Keratinocyte (primary cell): ENCODE measurements around the gene HIVEP1. TPM values are rescaled to one million over a fixed set of nuclear protein-coding genes. Genes with fewer than 3 reads are reported as not detected.

Source experiments
- DNase-seq: peaks from one replicate; pipeline ENCODE4 v3.0.0-alpha.2; 2011; ENCODE audit warnings: low read depth, missing footprints, low spot score
- FAIRE-seq: peaks from 2 replicates; lab custom pipeline; 2011; peaks lifted over from hg19 to GRCh38; lab: Jason Lieb, UNC
- H2AFZ ChIP-seq: 2 replicates; pipeline ENCODE4 v1.6.0; 2012; ENCODE audit warnings: low read length, control low read depth, inconsistent platforms; ENCODE audit not compliant: control insufficient read depth
- H3K27ac ChIP-seq: 2 replicates; pipeline ENCODE4 v1.5.1; 2011; ENCODE audit warnings: low read length; ENCODE audit not compliant: control insufficient read depth, insufficient read depth
- H3K27me3 ChIP-seq: 3 replicates; pipeline ENCODE4 v1.6.0; 2011; ENCODE audit warnings: low read length; ENCODE audit not compliant: control insufficient read depth, insufficient read depth; ENCODE audit errors: extremely low read depth
- H3K36me3 ChIP-seq, 2 experiments: 2 replicates in 1 of 2; 3 replicates in 1 of 2; pipeline ENCODE4 v1.5.1; 2011; ENCODE audit warnings: low read length in 2 of 2, mild to moderate bottlenecking in 1 of 2; ENCODE audit not compliant: control insufficient read depth in 2 of 2, insufficient read depth in 2 of 2; ENCODE audit errors: extremely low read depth in 1 of 2
- H3K4me1 ChIP-seq: 3 replicates; pipeline ENCODE4 v1.5.1; 2011; ENCODE audit warnings: low read length; ENCODE audit not compliant: control insufficient read depth, insufficient read depth; ENCODE audit errors: extremely low read depth
- H3K4me2 ChIP-seq: 3 replicates; pipeline ENCODE4 v1.6.0; 2011; ENCODE audit warnings: low read depth, low read length; ENCODE audit not compliant: control insufficient read depth, insufficient read depth; ENCODE audit errors: extremely low read depth
- H3K4me3 ChIP-seq, 3 experiments: fragments of 200-600 bp in 1 of 3; sonication (generic) in 1 of 3; 2 replicates in 2 of 3; 3 replicates in 1 of 3; pipeline ENCODE4 v1.5.1; 2011 to 2016; ENCODE audit warnings: low read length in 3 of 3, mild to moderate bottlenecking in 3 of 3, control low read depth in 2 of 3, inconsistent platforms in 1 of 3, low read depth in 1 of 3, mixed read lengths in 1 of 3, mixed run types in 1 of 3, moderate library complexity in 1 of 3; ENCODE audit not compliant: control insufficient read depth in 2 of 3, insufficient read depth in 2 of 3; ENCODE audit errors: extremely low read depth in 1 of 3
- H3K79me2 ChIP-seq: 2 replicates; pipeline ENCODE4 v1.6.0; 2012; ENCODE audit warnings: low read length; ENCODE audit not compliant: control insufficient read depth, insufficient read depth
- H3K9ac ChIP-seq: 3 replicates; pipeline ENCODE4 v1.6.0; 2011; ENCODE audit warnings: low read length; ENCODE audit not compliant: control insufficient read depth, insufficient read depth; ENCODE audit errors: extremely low read depth
- H3K9me1 ChIP-seq: 3 replicates; pipeline ENCODE4 v1.6.0; 2011; ENCODE audit warnings: low read length; ENCODE audit not compliant: control insufficient read depth, insufficient read depth; ENCODE audit errors: extremely low read depth
- H3K9me3 ChIP-seq: 2 replicates; pipeline ENCODE4 v1.5.1; 2012; ENCODE audit warnings: low read depth, low read length; ENCODE audit not compliant: control insufficient read depth
- H4K20me1 ChIP-seq: 3 replicates; pipeline ENCODE4 v1.6.0; 2011; ENCODE audit warnings: low read length; ENCODE audit not compliant: control insufficient read depth, insufficient read depth; ENCODE audit errors: extremely low read depth
- EZH2 ChIP-seq: IDR thresholded peaks from one replicate; pipeline ENCODE4 v1.6.1; 2012; ENCODE audit warnings: inconsistent platforms, mild to moderate bottlenecking, low read length, moderate library complexity
- dilution Hi-C: fragments of 300-500 bp; cut with MboI; formaldehyde crosslinking; loops from one replicate; pipeline ENCODE4 v1.7.0; 2020; ENCODE audit warnings: low sequenced_read_pairs; ENCODE audit not compliant: extremely low pct_ligation_motif_present
- polyA plus RNA-seq, 5 experiments: library from polyadenylated mRNA; depleted of rRNA in 3 of 5; stranded (reverse) in 3 of 5; stranded (forward) in 1 of 5; unstranded in 1 of 5; fragments of >200 nt; gene quantifications; 1 replicate in 1 of 5; 2 replicates in 3 of 5; 3 replicates in 1 of 5; pipeline versions ENCODE4 v1.2.1 to v1.2.3, GENCODE V29; 2011 to 2012; ENCODE audit warnings: missing spikeins in 2 of 5, low read depth in 1 of 5, low replicate concordance in 1 of 5
- TF ChIP-seq, protein P1 (sequence below), 3 experiments: IDR thresholded peaks in 1 of 3; conservative IDR thresholded peaks in 1 of 3; optimal IDR thresholded peaks in 1 of 3; 2 replicates in 2 of 3; 3 replicates in 1 of 3; pipeline versions ENCODE3 to v1.5.1; 2011; ENCODE audit warnings: low read length in 3 of 3, mild to moderate bottlenecking in 3 of 3, moderate library complexity in 2 of 3, control low read depth in 1 of 3, inconsistent platforms in 1 of 3; ENCODE audit not compliant: insufficient read depth in 2 of 3; ENCODE audit errors: extremely low read depth in 1 of 3

HIVEP1 gene
- polyA plus RNA-seq, 1 donor (not counting 4 experiments of a cell fraction or from before 2014, with no cell fraction given) = 13.7 TPM

DNA sequence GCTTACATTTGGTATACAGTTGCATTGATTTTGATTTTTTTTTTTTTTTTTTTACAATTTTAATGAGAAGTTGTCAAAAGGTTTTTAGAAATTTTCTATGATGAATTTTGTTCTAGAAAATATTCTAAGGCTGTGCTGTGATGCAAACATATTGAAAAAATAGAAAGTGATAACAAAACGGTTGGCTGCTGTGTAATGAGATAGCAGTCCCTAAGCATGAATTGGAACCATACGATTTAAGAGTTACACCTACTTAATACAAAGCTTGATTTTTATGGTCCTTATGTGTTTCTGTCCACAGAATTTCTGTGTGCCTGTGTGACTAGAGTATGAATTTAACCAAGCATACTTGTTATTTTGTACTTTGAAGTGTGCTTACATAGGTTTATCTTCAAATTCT, 12.1 kb downstream of the HIVEP1 start:
- Histone ChIP-seq H3K4me1 (peaks cover 27% of the 10 kb centered on the region), H3K27me3 (no peaks in the 10 kb centered on the region), H3K9me1 (no peaks in the 10 kb centered on the region), H3K27ac (no peak overlapping the region), H3K36me3 (peaks cover 5 to 20% of the 10 kb centered on the region in 2 experiments), H3K79me2 (peaks cover 71% of the 10 kb centered on the region), H3K4me2 (no peak overlapping the region), H2AFZ (no peak overlapping the region), H3K4me3 (no peak overlapping the region), H3K9ac (no peak overlapping the region), H3K9me3 (no peaks in the 10 kb centered on the region), H4K20me1 (no peaks in the 10 kb centered on the region)
- dilution Hi-C loops = no loop called here
- TF ChIP-seq, protein P1, sequence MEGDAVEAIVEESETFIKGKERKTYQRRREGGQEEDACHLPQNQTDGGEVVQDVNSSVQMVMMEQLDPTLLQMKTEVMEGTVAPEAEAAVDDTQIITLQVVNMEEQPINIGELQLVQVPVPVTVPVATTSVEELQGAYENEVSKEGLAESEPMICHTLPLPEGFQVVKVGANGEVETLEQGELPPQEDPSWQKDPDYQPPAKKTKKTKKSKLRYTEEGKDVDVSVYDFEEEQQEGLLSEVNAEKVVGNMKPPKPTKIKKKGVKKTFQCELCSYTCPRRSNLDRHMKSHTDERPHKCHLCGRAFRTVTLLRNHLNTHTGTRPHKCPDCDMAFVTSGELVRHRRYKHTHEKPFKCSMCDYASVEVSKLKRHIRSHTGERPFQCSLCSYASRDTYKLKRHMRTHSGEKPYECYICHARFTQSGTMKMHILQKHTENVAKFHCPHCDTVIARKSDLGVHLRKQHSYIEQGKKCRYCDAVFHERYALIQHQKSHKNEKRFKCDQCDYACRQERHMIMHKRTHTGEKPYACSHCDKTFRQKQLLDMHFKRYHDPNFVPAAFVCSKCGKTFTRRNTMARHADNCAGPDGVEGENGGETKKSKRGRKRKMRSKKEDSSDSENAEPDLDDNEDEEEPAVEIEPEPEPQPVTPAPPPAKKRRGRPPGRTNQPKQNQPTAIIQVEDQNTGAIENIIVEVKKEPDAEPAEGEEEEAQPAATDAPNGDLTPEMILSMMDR (optimal IDR thresholded peaks at IDR 0.05 in 1 of 3, IDR thresholded peaks at IDR 0.05 in 1 of 3, conservative IDR thresholded peaks at IDR 0.05 in 1 of 3; ENCODE audit: extremely low read depth in 1 of 3, insufficient read depth in 2 of 3, low read length in 3 of 3) = no peak
- TF ChIP-seq EZH2 = no peak
- FAIRE-seq (no peak), DNase-seq (no peak)

DNA sequence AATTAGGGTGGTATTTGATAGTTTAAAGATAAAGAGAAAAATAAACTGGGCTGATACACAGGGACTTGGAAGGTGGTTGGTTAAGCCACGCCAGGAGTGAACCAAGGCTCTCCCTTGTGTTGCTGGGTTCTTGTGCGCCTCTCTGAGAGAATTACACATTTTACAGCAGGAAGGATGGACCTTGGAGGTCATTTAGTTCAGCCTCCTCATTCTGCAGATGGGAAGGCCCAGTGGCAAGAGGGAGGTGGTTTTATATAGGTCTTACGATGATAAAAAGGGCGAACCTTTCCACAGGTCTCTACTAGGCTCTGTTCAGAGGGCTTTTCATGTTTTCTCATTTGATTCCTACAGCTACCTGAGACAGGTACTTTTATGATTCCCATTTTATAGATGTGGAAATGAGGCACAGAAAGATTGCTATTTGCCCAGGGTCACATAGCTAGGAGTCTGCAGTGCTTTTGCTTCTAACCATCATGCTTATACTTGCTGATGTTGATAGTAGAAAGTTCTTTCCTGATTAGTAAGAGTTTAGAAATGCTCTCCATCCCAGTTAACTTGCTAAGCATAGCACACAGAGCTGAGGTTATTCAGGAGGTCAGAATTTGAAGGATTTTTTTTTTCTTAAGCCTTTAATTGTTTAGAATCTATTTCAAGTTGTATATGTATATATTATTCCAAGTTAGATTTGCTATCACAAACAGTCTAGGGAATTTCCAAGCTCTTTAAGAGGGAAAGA, 12.8 kb downstream of the HIVEP1 start:
- dilution Hi-C loops = no loop called here
- Histone ChIP-seq H3K4me3 (no peak overlapping the region), H4K20me1 (no peaks in the 10 kb centered on the region), H3K27ac (no peak overlapping the region), H3K79me2 (peaks cover 68% of the 10 kb centered on the region), H3K4me1 (peaks cover 27% of the 10 kb centered on the region), H3K9ac (no peak overlapping the region), H3K9me3 (no peaks in the 10 kb centered on the region), H3K4me2 (peak overlapping the region; percentile 4), H3K36me3 (peaks cover 5 to 19% of the 10 kb centered on the region in 2 experiments), H2AFZ (no peak overlapping the region), H3K9me1 (no peaks in the 10 kb centered on the region), H3K27me3 (no peaks in the 10 kb centered on the region)
- no peak for TF ChIP-seq EZH2
- TF ChIP-seq, protein P1 (optimal IDR thresholded peaks at IDR 0.05 in 1 of 3, IDR thresholded peaks at IDR 0.05 in 1 of 3, conservative IDR thresholded peaks at IDR 0.05 in 1 of 3; ENCODE audit: extremely low read depth in 1 of 3, insufficient read depth in 2 of 3, low read length in 3 of 3) = no peak
- DNase-seq = no peak
- peak; percentile 70 for FAIRE-seq
